ENCODE data around the gene SOX5.
"Not testable (repeated sequence)": the region's sequence is repeated elsewhere in the genome, so short reads cannot be mapped to it uniquely, and the experiment has no call there.

Gene SOX5

GRCh38 chr12:23753628-23754365 is 195.7 kb downstream of the SOX5 start:
- DNase-seq: no peak

- DNase-seq: no peak
Observed at GRCh38 chr12:23752245-23752644, 197.2 kb downstream of the SOX5 start.

- DNase-seq: no peak
Observed at GRCh38 chr12:23751641-23752040, 197.8 kb downstream of the SOX5 start.

- DNase-seq: no peak
Observed at GRCh38 chr12:23750923-23751322, 198.5 kb downstream of the SOX5 start.

GRCh38 chr12:23744696-23745095 is 204.8 kb downstream of the SOX5 start:
- no peak for DNase-seq

DNA sequence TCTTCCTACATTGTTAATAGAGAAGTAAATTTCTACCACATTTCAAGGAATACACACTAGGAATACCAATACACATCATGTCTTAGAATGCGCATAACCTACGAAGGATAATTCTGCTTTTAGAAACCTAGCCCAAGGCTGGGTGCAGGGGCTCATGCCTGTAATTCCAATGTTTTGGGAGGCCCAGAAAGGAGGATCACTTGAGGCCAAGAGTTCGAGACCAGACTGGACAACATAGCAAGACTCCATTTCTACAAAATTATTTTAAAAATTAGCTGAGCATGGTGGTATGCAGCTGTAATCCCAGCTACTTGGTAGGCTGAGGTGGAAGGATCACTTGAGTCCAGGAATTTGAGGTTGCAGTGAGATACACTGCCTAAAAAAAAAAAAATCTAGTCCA is 206.9 kb downstream of the SOX5 start:
- no peak for DNase-seq

DNA sequence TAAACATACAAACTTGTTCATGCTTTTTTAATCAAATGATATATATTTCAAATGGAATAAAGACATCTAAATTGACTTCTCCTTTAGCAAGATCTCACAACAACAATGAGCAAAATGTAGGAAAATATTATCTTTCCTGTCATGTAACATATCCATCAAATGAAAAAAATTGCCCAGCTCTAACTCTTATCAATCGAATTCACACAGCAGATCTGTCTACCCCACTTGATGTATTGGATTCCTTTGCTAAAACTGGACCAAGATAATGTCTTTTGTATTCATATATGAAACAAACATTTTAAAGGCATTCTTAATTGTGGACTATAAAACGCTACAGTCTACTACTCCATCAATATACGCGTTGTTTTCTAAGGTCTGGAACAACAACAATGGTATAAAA is 218.0 kb downstream of the SOX5 start:
- no peak for DNase-seq

DNA sequence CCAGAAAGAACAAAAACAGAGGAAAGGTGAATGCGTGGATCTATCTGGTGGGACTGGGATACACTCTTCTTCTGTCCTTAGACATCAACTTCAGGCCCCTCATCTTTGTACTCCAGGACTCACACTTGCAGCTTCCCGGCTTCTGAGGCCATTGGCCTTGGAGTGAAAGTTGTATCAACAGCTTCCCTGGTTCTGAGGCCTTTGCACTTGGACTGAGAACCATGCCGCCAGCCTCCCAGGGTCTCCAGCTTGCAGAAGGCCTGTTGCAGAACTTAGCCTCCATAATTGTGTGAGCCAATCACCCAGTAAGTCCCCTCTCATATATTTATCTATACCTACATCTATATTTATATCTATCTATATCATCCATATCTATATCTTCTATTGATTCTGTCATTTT is 218.4 kb downstream of the SOX5 start:
- DNase-seq: no peak

DNA sequence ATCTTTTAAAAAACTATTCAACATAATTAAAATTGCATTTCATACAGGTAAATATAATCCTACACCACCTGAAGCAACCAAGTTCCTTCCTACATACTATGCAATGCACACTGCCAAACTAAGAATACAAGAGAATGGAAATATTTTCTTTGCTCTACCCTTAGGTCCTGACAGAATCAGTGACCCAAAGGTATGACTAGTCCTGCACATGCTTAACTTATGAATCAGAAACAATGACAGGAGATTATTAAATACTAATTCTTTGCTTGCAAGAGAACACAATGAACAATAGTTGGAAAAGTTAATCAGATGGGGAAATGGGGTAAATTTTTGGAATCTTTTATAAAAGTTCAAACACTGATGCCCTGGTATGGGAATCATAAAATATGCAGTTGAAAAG is 220.1 kb downstream of the SOX5 start:
- DNase-seq: no peak

GRCh38 chr12:23726646-23727045 is 222.8 kb downstream of the SOX5 start:
- DNase-seq: no peak

DNA sequence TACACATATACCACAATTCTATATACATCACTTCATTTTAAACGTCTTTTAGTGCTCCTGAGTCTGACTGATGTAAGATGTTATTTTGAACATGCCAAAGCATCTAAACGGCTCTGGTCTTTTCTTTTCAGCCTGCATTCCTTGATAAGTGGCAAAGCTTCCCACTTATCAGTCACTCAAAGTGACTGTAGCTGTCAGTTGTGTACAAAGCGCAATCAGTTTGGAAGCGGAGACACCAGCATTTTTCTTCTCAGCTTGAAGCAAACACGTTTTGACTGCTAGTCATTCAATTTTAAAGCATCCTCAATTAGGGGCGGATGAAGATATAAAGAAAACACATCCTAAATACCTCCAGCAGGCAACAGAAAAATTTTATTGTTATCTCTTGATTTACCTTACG is 226.8 kb downstream of the SOX5 start:
- no peak for DNase-seq

- DNase-seq: no peak
Observed at GRCh38 chr12:23721268-23721667, 228.2 kb downstream of the SOX5 start.

DNA sequence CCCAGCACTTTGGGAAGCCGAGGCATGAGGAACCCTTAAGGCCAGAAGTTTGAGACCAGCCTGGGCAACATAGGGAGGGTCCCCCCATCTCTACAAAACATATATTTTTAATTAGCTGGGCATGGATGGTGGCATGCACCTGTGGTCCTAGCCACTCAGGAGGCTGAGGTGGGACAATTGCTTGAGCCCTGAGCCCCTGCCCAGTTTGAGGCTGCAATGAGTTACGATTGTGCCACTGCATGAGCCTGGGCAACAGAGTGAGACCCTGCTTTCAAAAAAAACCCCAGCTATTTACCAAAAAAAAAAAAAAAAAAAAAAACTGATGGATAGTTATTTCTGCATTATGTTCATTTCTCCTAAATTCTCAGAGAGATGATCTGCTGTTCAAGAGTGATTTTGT is 230.0 kb downstream of the SOX5 start:
- no peak for DNase-seq

DNA sequence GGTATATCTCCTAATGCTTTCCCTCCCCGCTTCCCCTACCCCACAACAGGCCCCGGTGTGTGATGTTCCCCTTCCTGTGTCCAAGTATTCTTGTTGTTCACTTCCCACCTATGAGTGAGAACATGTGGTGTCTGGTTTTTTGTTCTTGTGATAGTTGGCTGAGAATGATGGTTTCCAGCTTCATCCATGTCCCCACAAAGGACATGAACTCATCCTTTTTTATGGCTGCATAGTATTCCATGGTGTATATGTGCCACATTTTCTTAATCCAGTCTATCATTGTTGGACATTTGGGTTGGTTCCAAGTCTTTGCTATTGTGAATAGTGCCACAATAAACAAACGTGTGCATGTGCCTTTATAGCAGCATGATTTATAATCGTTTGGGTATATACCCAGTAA is 239.1 kb downstream of the SOX5 start:
- not testable (repeated sequence) for DNase-seq

DNA sequence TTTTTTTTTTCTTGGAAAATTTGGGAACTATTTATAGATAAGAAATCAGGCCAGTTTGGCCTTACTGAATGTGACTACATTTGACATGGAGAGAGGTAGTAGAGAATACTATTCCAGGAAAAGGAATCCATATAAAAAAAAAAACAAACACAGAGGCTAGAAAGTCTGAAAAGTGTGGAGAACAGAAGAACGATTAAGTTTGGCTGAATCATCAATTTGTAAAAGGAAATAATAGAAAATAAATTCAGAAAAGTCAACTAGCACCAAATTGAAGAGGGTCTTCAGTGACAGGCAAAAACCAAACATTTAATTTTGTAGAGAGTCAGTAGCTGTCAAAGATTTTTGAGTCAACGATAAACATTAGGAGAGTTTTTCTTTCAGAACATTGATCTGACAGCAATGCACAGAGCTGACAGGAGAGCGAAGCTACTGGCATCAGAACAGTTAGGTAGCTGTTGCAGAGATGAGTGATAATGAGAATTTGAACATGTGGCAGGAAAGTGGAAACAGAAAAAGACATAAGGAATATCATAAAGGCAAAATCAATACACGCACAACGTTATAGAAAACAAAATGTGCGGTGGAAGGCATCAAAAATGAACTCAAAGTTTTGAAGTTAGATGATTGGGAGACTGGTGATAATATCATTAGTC is 241.2 kb downstream of the SOX5 start:
- DNase-seq: no peak

GRCh38 chr12:23707270-23707669 is 242.2 kb downstream of the SOX5 start:
- no peak for DNase-seq

GRCh38 chr12:23704992-23705943 is 244.2 kb downstream of the SOX5 start:
- no peak for DNase-seq

DNA sequence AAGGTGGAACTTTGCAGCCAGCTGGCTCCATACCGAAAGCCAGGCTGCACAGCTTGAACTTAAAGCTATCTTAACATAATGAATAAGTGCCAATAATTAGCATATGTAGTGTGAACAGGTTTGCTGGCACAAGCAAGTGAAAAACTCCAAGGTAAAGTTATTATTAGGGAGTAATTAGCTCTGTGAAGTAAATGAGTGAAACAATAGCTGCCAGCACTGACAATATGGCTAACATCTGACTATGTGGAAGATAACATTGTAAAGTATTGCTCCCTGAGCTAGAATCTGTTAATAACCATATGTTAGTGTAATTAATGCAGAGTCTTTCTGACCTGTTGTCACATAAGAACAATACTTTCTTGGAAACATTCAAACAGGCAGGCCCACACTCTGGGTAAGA is 246.4 kb downstream of the SOX5 start:
- no peak for DNase-seq

DNA sequence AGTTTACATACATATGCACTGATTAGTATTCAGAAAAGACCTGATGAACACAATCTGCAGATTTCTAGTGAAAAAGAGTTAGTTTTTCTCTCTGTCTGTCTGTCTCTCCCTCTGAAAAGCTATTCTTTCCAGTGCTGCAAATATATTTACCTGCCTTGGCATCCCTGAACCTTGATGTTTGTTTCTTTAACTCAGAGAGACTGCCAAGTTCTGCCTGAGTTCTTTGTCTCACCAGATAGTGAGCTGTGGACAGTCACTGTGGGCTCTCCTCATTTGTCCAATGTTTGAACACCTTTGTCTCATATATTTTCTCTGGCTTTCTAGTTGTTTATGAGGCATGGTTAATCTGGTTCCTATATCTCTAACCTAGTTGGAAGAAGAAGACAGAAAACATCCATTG is 250.4 kb downstream of the SOX5 start:
- DNase-seq: no peak

GRCh38 chr12:23694920-23695319 is 254.6 kb downstream of the SOX5 start:
- no peak for DNase-seq

GRCh38 chr12:23694307-23694706 is 255.2 kb downstream of the SOX5 start:
- DNase-seq: no peak

DNA sequence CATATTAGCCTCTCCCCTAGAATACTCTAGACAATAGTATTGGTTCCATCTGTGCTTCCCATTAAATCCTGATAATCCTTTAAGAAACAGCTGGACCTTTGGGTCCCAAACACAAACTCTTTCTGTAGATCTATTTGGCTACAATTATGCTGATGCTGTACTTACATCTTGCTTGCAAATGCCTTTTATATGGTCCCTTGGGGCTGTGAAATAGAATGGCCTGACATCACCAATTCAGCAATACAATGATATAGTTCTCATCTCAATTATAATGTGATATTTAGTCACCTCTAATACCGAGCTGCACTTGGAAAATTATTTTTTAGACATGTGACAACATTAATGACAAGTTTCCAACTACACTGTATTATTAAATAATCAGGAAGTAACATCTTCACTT is 261.5 kb downstream of the SOX5 start:
- DNase-seq: no peak

- no peak for DNase-seq
Observed at GRCh38 chr12:23686095-23686494, 263.4 kb downstream of the SOX5 start.
